Measurements from ENCODE around the gene CTNNB1. TPM values are rescaled to one million over a fixed set of nuclear protein-coding genes. Genes with fewer than 3 reads are reported as not detected.
A peak's percentile ranks its signal among the peaks of the same experiment; 100 is the strongest.

Gene CTNNB1
- total RNA-seq, result 1,075 TPM

GRCh38 chr3:41198950-41199865 lies at the start of gene CTNNB1:
Gene CTNNB1 (plus strand): TSS chr3:41199505. CDS start chr3:41224069, 24,564 bp downstream.
- peak; percentile 88 for DNase-seq

GRCh38 chr3:41155834-41156233 lies 43.5 kb upstream of the CTNNB1 start:
- DNase-seq, result no peak

DNA sequence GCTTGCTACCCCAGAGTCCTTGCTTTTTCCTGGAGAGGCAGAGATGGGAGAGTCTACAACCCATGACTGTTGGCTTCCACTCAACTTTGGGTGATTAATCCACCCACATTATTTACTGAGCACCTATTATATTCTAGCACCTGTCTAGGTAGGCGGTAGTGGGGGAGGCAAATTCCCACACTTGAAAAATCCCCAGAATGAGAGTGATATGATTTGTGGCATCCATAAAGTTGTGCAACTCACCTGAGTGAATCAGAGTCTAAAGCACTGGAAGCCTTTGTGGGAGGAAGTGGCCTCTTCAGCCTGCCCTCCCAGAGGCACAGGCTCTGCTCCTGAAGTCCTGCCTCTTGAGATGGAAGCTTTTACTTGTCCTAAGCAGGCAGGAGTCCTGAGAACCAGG lies 40.4 kb upstream of the CTNNB1 start:
- DNase-seq, result no peak

- no peak for DNase-seq
Observed at GRCh38 chr3:41159588-41160189, 39.6 kb upstream of the CTNNB1 start.

- DNase-seq, result no peak
Observed at GRCh38 chr3:41162541-41162940, 36.8 kb upstream of the CTNNB1 start.

- no peak for DNase-seq
Observed at GRCh38 chr3:41163006-41163405, 36.3 kb upstream of the CTNNB1 start.

DNA sequence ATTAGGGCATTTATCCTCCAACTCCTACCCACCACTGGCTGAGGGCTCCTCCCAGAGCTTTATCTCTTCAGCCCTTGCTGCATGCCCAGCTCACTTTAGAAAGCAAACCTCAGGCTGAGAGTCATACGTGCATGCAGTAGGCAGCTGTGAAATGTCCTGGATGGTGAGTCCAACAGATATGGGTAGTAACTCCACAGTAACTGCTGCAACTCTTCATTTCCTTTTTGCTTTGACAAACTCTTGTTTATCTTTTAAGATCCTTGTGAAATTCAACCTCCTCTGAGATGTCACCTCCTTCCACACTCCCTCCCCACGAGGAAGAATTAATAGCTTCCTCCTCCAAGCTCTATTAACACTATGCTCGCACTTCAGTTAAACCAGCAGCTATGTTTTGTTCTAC lies 35.9 kb upstream of the CTNNB1 start:
- DNase-seq, result no peak

DNA sequence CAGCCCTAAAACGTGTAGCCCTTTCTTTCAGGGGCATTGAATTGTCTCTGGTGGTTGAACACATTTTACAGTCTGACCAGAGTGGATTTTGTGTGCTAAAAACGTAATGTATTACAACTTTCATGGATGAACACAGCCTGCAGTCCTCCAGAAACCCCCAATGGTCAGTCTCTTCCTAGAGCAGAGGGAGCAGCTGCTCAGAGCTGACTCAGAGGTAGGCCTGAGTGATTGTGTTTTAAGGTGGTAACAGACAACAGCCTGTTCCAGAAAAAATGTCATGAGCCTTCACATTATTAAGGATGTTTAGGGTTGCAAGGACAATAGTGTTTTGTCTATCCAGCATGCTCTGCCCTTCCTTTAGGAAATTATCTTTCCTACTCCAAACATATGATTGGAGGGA lies 34.5 kb upstream of the CTNNB1 start:
- no peak for DNase-seq

GRCh38 chr3:41167722-41168497 lies 31.4 kb upstream of the CTNNB1 start:
- no peak for DNase-seq

DNA sequence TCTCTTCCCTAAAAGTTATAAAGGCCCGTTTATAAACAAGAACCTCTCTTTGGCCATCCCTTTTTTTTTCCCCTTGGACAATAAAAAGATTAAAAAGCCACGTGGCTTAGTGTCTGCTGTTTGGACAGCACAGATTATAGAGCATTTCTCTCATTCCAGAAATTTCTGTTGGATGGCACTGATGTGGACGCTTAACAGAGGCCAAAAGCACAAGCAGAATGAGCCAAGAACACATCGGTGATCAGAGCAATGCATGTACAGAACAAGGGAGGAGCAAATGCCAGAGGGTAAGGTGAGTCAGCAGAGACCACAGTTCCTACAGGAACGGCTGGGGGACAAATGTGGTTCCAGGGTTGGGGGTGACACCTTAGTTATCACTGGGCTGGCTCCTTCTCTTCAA lies 30.3 kb upstream of the CTNNB1 start:
- no peak for DNase-seq

GRCh38 chr3:41173926-41174885 lies 25.1 kb upstream of the CTNNB1 start:
- no peak for DNase-seq

- DNase-seq, result no peak
Observed at GRCh38 chr3:41175365-41175764, 23.9 kb upstream of the CTNNB1 start.

GRCh38 chr3:41176596-41176995 lies 22.7 kb upstream of the CTNNB1 start:
- no peak for DNase-seq

- DNase-seq, result no peak
Observed at GRCh38 chr3:41178576-41178975, 20.7 kb upstream of the CTNNB1 start.

GRCh38 chr3:41180396-41180795 lies 18.9 kb upstream of the CTNNB1 start:
- no peak for DNase-seq

GRCh38 chr3:41182504-41183059 lies 16.7 kb upstream of the CTNNB1 start:
- DNase-seq, result no peak

DNA sequence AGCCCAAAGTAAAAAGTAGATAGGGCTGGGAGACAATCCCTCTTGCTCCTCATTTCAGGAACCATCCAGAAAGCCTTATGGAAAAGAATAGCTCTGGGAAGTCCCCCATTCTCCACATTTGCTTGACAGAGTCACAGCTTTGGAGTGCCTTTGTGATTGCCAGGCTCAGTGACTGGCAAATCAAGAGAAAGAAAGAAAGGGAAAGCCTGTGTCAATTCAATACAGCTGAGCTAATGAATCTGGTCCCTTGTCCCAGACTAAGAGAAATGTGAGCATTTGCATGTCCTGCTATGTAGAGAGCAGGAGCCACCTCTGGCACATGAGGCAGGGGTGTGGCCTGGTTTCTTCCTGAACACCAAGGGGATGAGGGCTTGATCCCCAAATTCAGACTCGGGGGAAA lies 14.9 kb upstream of the CTNNB1 start:
- DNase-seq, result no peak

GRCh38 chr3:41186297-41186696 lies 13.0 kb upstream of the CTNNB1 start:
- DNase-seq, result no peak

GRCh38 chr3:41188306-41188705 lies 11.0 kb upstream of the CTNNB1 start:
- DNase-seq, result no peak

GRCh38 chr3:41190509-41191284 lies 8.6 kb upstream of the CTNNB1 start:
- no peak for DNase-seq

- no peak for DNase-seq
Observed at GRCh38 chr3:41192885-41193284, 6.4 kb upstream of the CTNNB1 start.
